Mesothelial cell of epicardium (in vitro differentiated cells): Measurements from ENCODE around the gene CLDN12. TPM values are rescaled to one million over a fixed set of nuclear protein-coding genes. Genes with fewer than 3 reads are reported as not detected.
"Not testable (repeated sequence)": the region's sequence is repeated elsewhere in the genome, so short reads cannot be mapped to it uniquely, and the experiment has no call there.

ENCODE experiments used
- DNase-seq, 2 experiments: peaks; one replicate each; pipeline ENCODE4 v3.0.0; 2021; ENCODE audit warnings: low spot score in 2 of 2; ENCODE audit not compliant: unreplicated experiment in 2 of 2
- H3K27ac Mint-ChIP-seq: 2 replicates; pipeline ENCODE4 v1.8.0; 2021; ENCODE audit warnings: mixed read lengths
- H3K27me3 Mint-ChIP-seq: 2 replicates; pipeline ENCODE4 v1.8.0; 2021; ENCODE audit warnings: low read depth, mixed read lengths
- H3K36me3 Mint-ChIP-seq: 2 replicates; pipeline ENCODE4 v1.8.0; 2021; ENCODE audit warnings: mixed read lengths
- H3K4me1 Mint-ChIP-seq: 2 replicates; pipeline ENCODE4 v1.8.0; 2021; ENCODE audit warnings: mixed read lengths
- H3K4me3 Mint-ChIP-seq: 2 replicates; pipeline ENCODE4 v1.8.0; 2021; ENCODE audit warnings: mild to moderate bottlenecking, moderate library complexity, mixed read lengths
- H3K9me3 Mint-ChIP-seq: 2 replicates; pipeline ENCODE4 v1.8.0; 2021; ENCODE audit warnings: mixed read lengths
- CTCF ChIP-seq: fragments of 200-600 bp; sonication (generic); IDR thresholded peaks from one replicate; pipeline ENCODE4 v1.5.0; 2021; ENCODE audit warnings: antibody characterized with exemption; ENCODE audit not compliant: unreplicated experiment
- total RNA-seq: library from RNA; stranded (reverse); gene quantifications from 3 replicates; pipeline ENCODE4 v1.2.1, GENCODE V29; 2021

CLDN12 gene
- total RNA-seq, 1 donor from 2014 or later, result 33.1 TPM

GRCh38 chr7:90455163-90456030 is 52.1 kb downstream of the CLDN12 start:
- Mint-ChIP-seq H3K27me3 (peaks cover 1% of the 10 kb centered on the region), H3K27ac (no peak overlapping the region), H3K4me1 (peaks cover 6% of the 10 kb centered on the region), H3K36me3 (no peaks in the 10 kb centered on the region), H3K9me3 (peaks cover 3% of the 10 kb centered on the region), H3K4me3 (peak overlapping the region; percentile 60)
- no peak for DNase-seq
- peak; percentile 58 for TF ChIP-seq CTCF

- H3K4me3 Mint-ChIP-seq, result no peak overlapping the region
- no peak for TF ChIP-seq CTCF
These were observed 54.8 kb downstream of the CLDN12 start for GRCh38 chr7:90458104-90458503.

GRCh38 chr7:90459888-90460287 is 56.6 kb downstream of the CLDN12 start:
- peaks cover 1% of the 10 kb centered on the region for H3K27me3 Mint-ChIP-seq
- TF ChIP-seq CTCF, result no peak
- DNase-seq, result no peak
- H3K9me3 Mint-ChIP-seq, result peaks cover 13% of the 10 kb centered on the region
- H3K36me3 Mint-ChIP-seq, result peaks cover 4% of the 10 kb centered on the region
- no peak overlapping the region for H3K4me3 Mint-ChIP-seq
- H3K4me1 Mint-ChIP-seq, result peaks cover 6% of the 10 kb centered on the region
- no peak overlapping the region for H3K27ac Mint-ChIP-seq

More at GRCh38 chr7:90458104-90458503, 54.8 kb downstream of the CLDN12 start:
- Mint-ChIP-seq H3K9me3 (peaks cover 3% of the 10 kb centered on the region), H3K4me1 (peaks cover 6% of the 10 kb centered on the region), H3K36me3 (no peaks in the 10 kb centered on the region), H3K27ac (no peak overlapping the region), H3K27me3 (peaks cover 1% of the 10 kb centered on the region)
- DNase-seq, result no peak

- H3K27ac Mint-ChIP-seq, result no peak overlapping the region
- DNase-seq, result no peak
- H3K4me3 Mint-ChIP-seq, result no peak overlapping the region
- peaks cover 25% of the 10 kb centered on the region for H3K9me3 Mint-ChIP-seq
- H3K4me1 Mint-ChIP-seq, result no peaks in the 10 kb centered on the region
- H3K36me3 Mint-ChIP-seq, result peaks cover 4% of the 10 kb centered on the region
- no peaks in the 10 kb centered on the region for H3K27me3 Mint-ChIP-seq
- TF ChIP-seq CTCF, result no peak
These were observed 58.0 kb downstream of the CLDN12 start for GRCh38 chr7:90461219-90461618.

- H3K4me1 Mint-ChIP-seq, H3K4me3 Mint-ChIP-seq, H3K27ac Mint-ChIP-seq, DNase-seq, H3K36me3 Mint-ChIP-seq, H3K27me3 Mint-ChIP-seq: not testable (repeated sequence)
- H3K9me3 Mint-ChIP-seq, result peaks cover 25% of the 10 kb centered on the region
These were observed 59.9 kb downstream of the CLDN12 start for GRCh38 chr7:90463151-90463628.

Other genes starting within 250 kb of the CLDN12 start
- 0.27 to 0.43 TPM (median 0.42 TPM) in 3 replicates for gene STEAP1, start 249.0 kb upstream of the CLDN12 start, total RNA-seq
- gene STEAP2, start 191.7 kb upstream of the CLDN12 start, total RNA-seq, result 2.9 to 3.4 TPM (median 3.1 TPM) in 3 replicates
- gene CFAP69, start 158.3 kb upstream of the CLDN12 start, total RNA-seq, result 3.7 to 4.8 TPM (median 4.6 TPM) in 3 replicates
- not detected in 3 replicates for gene FAM237B, start 82.2 kb upstream of the CLDN12 start, total RNA-seq
- gene GTPBP10, start 56.7 kb upstream of the CLDN12 start, total RNA-seq, result 20.8 to 25.6 TPM (median 23.8 TPM) in 3 replicates
- not detected in 3 replicates for gene PTTG1IP2, start 66.2 kb downstream of the CLDN12 start, total RNA-seq
- 64.6 to 70.4 TPM (median 68.5 TPM) in 3 replicates for gene CDK14, start 192.9 kb downstream of the CLDN12 start, total RNA-seq